HG03064 (cell line): ENCODE data around the gene GTF3C4.
A peak's percentile ranks its signal among the peaks of the same experiment; 100 is the strongest.

Experiments
- ATAC-seq: cut with Tn5 transposase; IDR thresholded peaks from one replicate; pipeline ENCODE4 v1.9.1; 2021; ENCODE audit warnings: low read depth; ENCODE audit not compliant: unreplicated experiment

GTF3C4 gene

GRCh38 chr9:132646726-132647125 is 23.5 kb upstream of the GTF3C4 start:
- ATAC-seq = no peak

GRCh38 chr9:132647355-132647754 is 22.9 kb upstream of the GTF3C4 start:
- ATAC-seq = no peak

- no peak for ATAC-seq
Observed at GRCh38 chr9:132647806-132648205, 22.5 kb upstream of the GTF3C4 start.

- no peak for ATAC-seq
Observed at GRCh38 chr9:132648283-132648682, 22.0 kb upstream of the GTF3C4 start.

GRCh38 chr9:132648685-132649084 is 21.6 kb upstream of the GTF3C4 start:
- ATAC-seq = no peak

GRCh38 chr9:132651259-132651658 is 19.0 kb upstream of the GTF3C4 start:
- no peak for ATAC-seq

GRCh38 chr9:132656299-132656698 is 14.0 kb upstream of the GTF3C4 start:
- no peak for ATAC-seq

- ATAC-seq = no peak
Observed at GRCh38 chr9:132662152-132662945, 7.9 kb upstream of the GTF3C4 start.

GRCh38 chr9:132663117-132663516 is 7.1 kb upstream of the GTF3C4 start:
- ATAC-seq = no peak

- ATAC-seq = no peak
Observed at GRCh38 chr9:132663851-132664250, 6.4 kb upstream of the GTF3C4 start.

GRCh38 chr9:132669319-132669697 is 956 bp upstream of the GTF3C4 start:
- ATAC-seq = no peak

GRCh38 chr9:132669698-132670456 is 387 bp upstream of the GTF3C4 start, which contains the start of gene DDX31:
DDX31 (minus strand) TSS chr9:132669983; CDS start chr9:132669934, 49 bp downstream.
- peak; percentile 56 for ATAC-seq

GRCh38 chr9:132671620-132672412 is 1.6 kb downstream of the GTF3C4 start:
- no peak for ATAC-seq

- no peak for ATAC-seq
Observed at GRCh38 chr9:132672413-132672690, 2.1 kb downstream of the GTF3C4 start.

- ATAC-seq = no peak
Observed at GRCh38 chr9:132673355-132673754, 3.1 kb downstream of the GTF3C4 start.

- no peak for ATAC-seq
Observed at GRCh38 chr9:132674485-132674884, 4.2 kb downstream of the GTF3C4 start.

GRCh38 chr9:132677976-132678375 is 7.7 kb downstream of the GTF3C4 start:
- ATAC-seq = no peak

GRCh38 chr9:132679946-132680625 is 9.8 kb downstream of the GTF3C4 start:
- ATAC-seq = no peak

- ATAC-seq = no peak
Observed at GRCh38 chr9:132681561-132681960, 11.3 kb downstream of the GTF3C4 start.

- no peak for ATAC-seq
Observed at GRCh38 chr9:132683873-132684272, 13.6 kb downstream of the GTF3C4 start.

- ATAC-seq = no peak
Observed at GRCh38 chr9:132690696-132691095, 20.4 kb downstream of the GTF3C4 start.
